ENCODE measurements around the gene MAN2C1.
"Not testable (repeated sequence)": the region's sequence is repeated elsewhere in the genome, so short reads cannot be mapped to it uniquely, and the experiment has no call there.

Gene MAN2C1

GRCh38 chr15:75346796-75347221 is 21.6 kb downstream of the MAN2C1 start, which contains the start of gene NEIL1:
NEIL1 (plus strand) TSS chr15:75347039; CDS start chr15:75348906, 1,867 bp downstream.
- no peak for DNase-seq (ENCODE audit: low read depth in 2 of 2)

GRCh38 chr15:75343953-75344352 is 24.5 kb downstream of the MAN2C1 start:
- not testable (repeated sequence) for DNase-seq (ENCODE audit: low read depth in 2 of 2)

GRCh38 chr15:75342221-75342620 is 26.2 kb downstream of the MAN2C1 start:
- no peak for DNase-seq (ENCODE audit: low read depth in 2 of 2)

GRCh38 chr15:75339531-75340240 is 28.7 kb downstream of the MAN2C1 start:
- no peak for DNase-seq (ENCODE audit: low read depth in 2 of 2)

GRCh38 chr15:75338661-75339240 is 29.7 kb downstream of the MAN2C1 start:
- DNase-seq (ENCODE audit: low read depth in 2 of 2) = no peak

GRCh38 chr15:75335705-75336355 is 32.6 kb downstream of the MAN2C1 start, which contains the start of gene COMMD4:
COMMD4 (plus strand) TSS chr15:75336063; CDS start chr15:75336090, 27 bp downstream.
- peak; percentile 91 for DNase-seq (ENCODE audit: low read depth in 2 of 2)

GRCh38 chr15:75335313-75335704 is 33.1 kb downstream of the MAN2C1 start:
- no peak for DNase-seq (ENCODE audit: low read depth in 2 of 2)

GRCh38 chr15:75333654-75334419 is 34.6 kb downstream of the MAN2C1 start:
- DNase-seq (ENCODE audit: low read depth in 2 of 2) = not testable (repeated sequence)

- DNase-seq (ENCODE audit: low read depth in 2 of 2) = not testable (repeated sequence)
These were observed 36.3 kb downstream of the MAN2C1 start for GRCh38 chr15:75332093-75332492.

- no peak for DNase-seq (ENCODE audit: low read depth in 2 of 2)
These were observed 38.8 kb downstream of the MAN2C1 start for GRCh38 chr15:75329571-75329970.

- DNase-seq (ENCODE audit: low read depth in 2 of 2) = no peak
These were observed 39.7 kb downstream of the MAN2C1 start for GRCh38 chr15:75328493-75329314.

GRCh38 chr15:75327491-75327890 is 40.9 kb downstream of the MAN2C1 start:
- no peak for DNase-seq (ENCODE audit: low read depth in 2 of 2)

- no peak for DNase-seq (ENCODE audit: low read depth in 2 of 2)
These were observed 41.4 kb downstream of the MAN2C1 start for GRCh38 chr15:75327005-75327404.

GRCh38 chr15:75325922-75326321 is 42.5 kb downstream of the MAN2C1 start:
- DNase-seq (ENCODE audit: low read depth in 2 of 2) = no peak

- DNase-seq (ENCODE audit: low read depth in 2 of 2) = no peak
These were observed 46.7 kb downstream of the MAN2C1 start for GRCh38 chr15:75321711-75322110.

GRCh38 chr15:75319231-75319897 is 49.0 kb downstream of the MAN2C1 start:
- not testable (repeated sequence) for DNase-seq (ENCODE audit: low read depth in 2 of 2)

GRCh38 chr15:75314552-75315290 is 53.7 kb downstream of the MAN2C1 start:
- DNase-seq (ENCODE audit: low read depth in 2 of 2) = no peak

- no peak for DNase-seq (ENCODE audit: low read depth in 2 of 2)
These were observed 55.1 kb downstream of the MAN2C1 start for GRCh38 chr15:75313116-75313845.

- not testable (repeated sequence) for DNase-seq (ENCODE audit: low read depth in 2 of 2)
These were observed 55.9 kb downstream of the MAN2C1 start for GRCh38 chr15:75312548-75312947.

Measured in fibroblast of skin of left biceps (primary cell).